ENCODE measurements around the gene TMEM87B. TPM values are rescaled to one million over a fixed set of nuclear protein-coding genes. Genes with fewer than 3 reads are reported as not detected.

The TMEM87B gene
- total and polyA plus RNA-seq, 2 of the 4 experiments (the other 2 are of a cell fraction): 6.3 to 12.5 TPM

Other genes with a start within 250 kb of the TMEM87B start
- 50.7 and 70.0 TPM in 2 replicates for gene ANAPC1, start 171.1 kb upstream of the TMEM87B start, total RNA-seq (2012; rRNA removed)
- 11.7 and 14.6 TPM in 2 replicates for gene ANAPC1, start 171.1 kb upstream of the TMEM87B start, polyA plus RNA-seq (2012; rRNA removed)
- 0.28 and 0.36 TPM in 2 replicates for gene MERTK, start 156.7 kb upstream of the TMEM87B start, total RNA-seq (2012; rRNA removed)
- gene MERTK, start 156.7 kb upstream of the TMEM87B start, polyA plus RNA-seq (2012; rRNA removed): 0.62 and 0.73 TPM in 2 replicates
- gene FBLN7, start 83.1 kb downstream of the TMEM87B start, total RNA-seq (2012; rRNA removed): under 0.01 and 0.18 TPM in 2 replicates
- 1.0 and 1.2 TPM in 2 replicates for gene FBLN7, start 83.1 kb downstream of the TMEM87B start, polyA plus RNA-seq (2012; rRNA removed)
- gene ZC3H8, start 199.8 kb downstream of the TMEM87B start, total RNA-seq (2012; rRNA removed): 0.18 and 1.7 TPM in 2 replicates
- gene ZC3H8, start 199.8 kb downstream of the TMEM87B start, polyA plus RNA-seq (2012; rRNA removed): 1.6 TPM in 2 replicates
- 2.0 and 2.2 TPM in 2 replicates for gene ZC3H6, start 220.3 kb downstream of the TMEM87B start, total RNA-seq (2012; rRNA removed)
- 0.55 and 0.60 TPM in 2 replicates for gene ZC3H6, start 220.3 kb downstream of the TMEM87B start, polyA plus RNA-seq (2012; rRNA removed)

All from IMR-90 (cell line).